ENCODE data around the gene CCDC81.
"Not testable (repeated sequence)": the region's sequence is repeated elsewhere in the genome, so short reads cannot be mapped to it uniquely, and the experiment has no call there.

Gene CCDC81

GRCh38 chr11:86374586-86374985 is at the start of gene CCDC81:
Gene CCDC81, plus strand, starts transcription at chr11:86374887. Its CDS starts 277 bp downstream, at chr11:86375164.
- DNase-seq (ENCODE audit: low spot score) = no peak

GRCh38 chr11:86335131-86335767 is 39.4 kb upstream of the CCDC81 start:
- DNase-seq (ENCODE audit: low spot score) = no peak

GRCh38 chr11:86337227-86337626 is 37.5 kb upstream of the CCDC81 start:
- DNase-seq (ENCODE audit: low spot score) = no peak

- DNase-seq (ENCODE audit: low spot score) = no peak
Measured at GRCh38 chr11:86341382-86341781, 33.3 kb upstream of the CCDC81 start.

- DNase-seq (ENCODE audit: low spot score) = no peak
Measured at GRCh38 chr11:86346513-86346912, 28.2 kb upstream of the CCDC81 start.

- no peak for DNase-seq (ENCODE audit: low spot score)
Measured at GRCh38 chr11:86355256-86355655, 19.4 kb upstream of the CCDC81 start.

- DNase-seq (ENCODE audit: low spot score) = not testable (repeated sequence)
Measured at GRCh38 chr11:86357412-86357811, 17.3 kb upstream of the CCDC81 start.

- DNase-seq (ENCODE audit: low spot score) = no peak
Measured at GRCh38 chr11:86358720-86359119, 16.0 kb upstream of the CCDC81 start.

GRCh38 chr11:86360775-86361395 is 13.8 kb upstream of the CCDC81 start:
- peak; percentile 10 for DNase-seq (ENCODE audit: low spot score)

- DNase-seq (ENCODE audit: low spot score) = no peak
Measured at GRCh38 chr11:86363424-86363823, 11.3 kb upstream of the CCDC81 start.

- DNase-seq (ENCODE audit: low spot score) = no peak
Measured at GRCh38 chr11:86365546-86365945, 9.1 kb upstream of the CCDC81 start.

- no peak for DNase-seq (ENCODE audit: low spot score)
Measured at GRCh38 chr11:86369668-86370067, 5.0 kb upstream of the CCDC81 start.

GRCh38 chr11:86370171-86370570 is 4.5 kb upstream of the CCDC81 start:
- DNase-seq (ENCODE audit: low spot score) = no peak

GRCh38 chr11:86370922-86371594 is 3.6 kb upstream of the CCDC81 start:
- DNase-seq (ENCODE audit: low spot score) = no peak

- no peak for DNase-seq (ENCODE audit: low spot score)
Measured at GRCh38 chr11:86372041-86372440, 2.6 kb upstream of the CCDC81 start.

GRCh38 chr11:86372586-86372985 is 2.1 kb upstream of the CCDC81 start:
- DNase-seq (ENCODE audit: low spot score) = no peak

GRCh38 chr11:86374069-86374468 is 618 bp upstream of the CCDC81 start:
- no peak for DNase-seq (ENCODE audit: low spot score)

- DNase-seq (ENCODE audit: low spot score) = no peak
Measured at GRCh38 chr11:86377972-86378371, 3.3 kb downstream of the CCDC81 start.

- DNase-seq (ENCODE audit: low spot score) = no peak
Measured at GRCh38 chr11:86380295-86381059, 5.8 kb downstream of the CCDC81 start.

GRCh38 chr11:86383041-86383955 is 8.6 kb downstream of the CCDC81 start:
- DNase-seq (ENCODE audit: low spot score) = no peak

GRCh38 chr11:86386283-86386682 is 11.6 kb downstream of the CCDC81 start:
- DNase-seq (ENCODE audit: low spot score) = no peak

- DNase-seq (ENCODE audit: low spot score) = no peak
Measured at GRCh38 chr11:86386746-86387145, 12.1 kb downstream of the CCDC81 start.

Measured in HuH-7 (cell line).